Small intestine (tissue), 7 donors: ENCODE measurements around the gene CRACDL. TPM values are rescaled to one million over a fixed set of nuclear protein-coding genes. Genes with fewer than 3 reads are reported as not detected.

Experiments
- DNase-seq, 2 donors: peaks; one replicate each; pipeline versions ENCODE4 v3.0.0 to v3.0.0-alpha.2; 2013
- FAIRE-seq: peaks from 2 replicates; lab custom pipeline; 2012; peaks lifted over from hg19 to GRCh38; lab: Jason Lieb, UNC
- H3K27ac ChIP-seq, 3 donors: one replicate each; pipeline ENCODE4 v1.5.1; 2013; ENCODE audit warnings: low read length in 2 of 3, mild to moderate bottlenecking in 2 of 3, control low read depth in 1 of 3, inconsistent platforms in 1 of 3, low read depth in 1 of 3, moderate library complexity in 1 of 3
- H3K27me3 ChIP-seq, 3 donors: one replicate each; pipeline ENCODE4 v1.6.1; 2013; ENCODE audit warnings: low read length in 3 of 3, inconsistent platforms in 1 of 3; ENCODE audit not compliant: control insufficient read depth in 3 of 3, insufficient read depth in 3 of 3
- H3K36me3 ChIP-seq, 3 donors: one replicate each; pipeline ENCODE4 v1.6.1; 2013; ENCODE audit warnings: low read length in 3 of 3, inconsistent platforms in 1 of 3, low read depth in 1 of 3, mild to moderate bottlenecking in 1 of 3, moderate library complexity in 1 of 3; ENCODE audit not compliant: control insufficient read depth in 3 of 3, insufficient read depth in 2 of 3
- H3K4me1 ChIP-seq, 3 donors: one replicate each; pipeline ENCODE4 v1.6.1; 2013; ENCODE audit warnings: low read length in 2 of 3, inconsistent platforms in 1 of 3, low read depth in 1 of 3, mild to moderate bottlenecking in 1 of 3, moderate library complexity in 1 of 3; ENCODE audit not compliant: control insufficient read depth in 3 of 3, insufficient read depth in 2 of 3
- H3K4me3 ChIP-seq, 3 donors: one replicate each; pipeline ENCODE4 v1.5.1; 2013; ENCODE audit warnings: low read length in 3 of 3, control low read depth in 1 of 3, inconsistent platforms in 1 of 3, low read depth in 1 of 3, mild to moderate bottlenecking in 1 of 3, moderate library complexity in 1 of 3
- H3K9me3 ChIP-seq, 2 donors: one replicate each; pipeline ENCODE4 v1.6.1; 2013; ENCODE audit warnings: low read depth in 1 of 2, low read length in 1 of 2; ENCODE audit not compliant: control insufficient read depth in 2 of 2, insufficient read depth in 1 of 2
- WGBS, 3 donors: extraction: QIAGEN DNeasy Blood & Tissue Kit; methylation state at CpG; one replicate each; pipeline ENCODE4 v1.1.7; 2013; 5-methylcytosine and 5-hydroxymethylcytosine counted together
- polyA plus RNA-seq, 4 donors: library from polyadenylated mRNA; stranded (reverse) in 3 of 4; unstranded in 1 of 4; fragments of 200-250 nt in 3 of 4; fragments of 120-200 nt in 1 of 4; gene quantifications; one replicate each; pipeline versions ENCODE4 v1.2.1 to v1.2.3, GENCODE V29; 2013
- donor health status: healthy with polysubstance abuse.
- donor health status: control.
- donor health status: control.
- donor health status: Bipolar disorder and iron deficiency.
- donor health status: healthy.

CRACDL gene
- polyA plus RNA-seq, 4 donors, result 3.0 to 10.3 (median 7.3) TPM

- H3K27ac ChIP-seq, result no peak overlapping the region
- no peak for FAIRE-seq
- WGBS, 3 donors, result 82 to 89% (median 87%) methylated on average over 6 of the region's 6 CpGs
Observed at GRCh38 chr2:98778741-98779483, 157.1 kb downstream of the CRACDL start.

GRCh38 chr2:98778151-98778550 lies 157.9 kb downstream of the CRACDL start:
- no peaks in the 10 kb centered on the region for H3K36me3 ChIP-seq
- peaks cover 0 to 6% of the 10 kb centered on the region in 2 donors for H3K9me3 ChIP-seq
- H3K27me3 ChIP-seq, result no peaks in the 10 kb centered on the region
- FAIRE-seq, result no peak
- no peak overlapping the region for H3K27ac ChIP-seq
- WGBS, 3 donors, result 81 to 84% (median 83%) methylated on average over 4 of the region's 4 CpGs
- no peaks in the 10 kb centered on the region for H3K4me1 ChIP-seq
- no peak overlapping the region for H3K4me3 ChIP-seq
- DNase-seq, result no peak

More at GRCh38 chr2:98778741-98779483, 157.1 kb downstream of the CRACDL start:
- Histone ChIP-seq H3K9me3 (peaks cover 0 to 6% of the 10 kb centered on the region in 2 donors), H3K4me1 (no peaks in the 10 kb centered on the region), H3K36me3 (no peaks in the 10 kb centered on the region), H3K4me3 (no peak overlapping the region), H3K27me3 (no peaks in the 10 kb centered on the region)
- no peak for DNase-seq

GRCh38 chr2:98777710-98778109 lies 158.3 kb downstream of the CRACDL start:
- no peak overlapping the region for H3K4me3 ChIP-seq
- H3K27ac ChIP-seq, result no peak overlapping the region
- 41 to 94% (median 77%) methylated on average over 1 of the region's 1 CpG for WGBS, 3 donors
- DNase-seq (peak in 1 of 2 donors; percentile 42), FAIRE-seq (no peak)
- H3K27me3 ChIP-seq, result no peaks in the 10 kb centered on the region
- no peaks in the 10 kb centered on the region for H3K36me3 ChIP-seq
- H3K9me3 ChIP-seq, result peaks cover 0 to 6% of the 10 kb centered on the region in 2 donors
- H3K4me1 ChIP-seq, result no peaks in the 10 kb centered on the region

- DNase-seq (no peak), FAIRE-seq (no peak)
- Histone ChIP-seq H3K27me3 (no peaks in the 10 kb centered on the region), H3K27ac (no peak overlapping the region), H3K36me3 (no peaks in the 10 kb centered on the region), H3K4me3 (no peak overlapping the region), H3K9me3 (peaks cover 0 to 6% of the 10 kb centered on the region in 2 donors), H3K4me1 (no peaks in the 10 kb centered on the region)
- WGBS, 3 donors, result 95 to 97% (median 97%) methylated on average over 6 of the region's 6 CpGs
Observed at GRCh38 chr2:98777076-98777475, 158.9 kb downstream of the CRACDL start.

DNA sequence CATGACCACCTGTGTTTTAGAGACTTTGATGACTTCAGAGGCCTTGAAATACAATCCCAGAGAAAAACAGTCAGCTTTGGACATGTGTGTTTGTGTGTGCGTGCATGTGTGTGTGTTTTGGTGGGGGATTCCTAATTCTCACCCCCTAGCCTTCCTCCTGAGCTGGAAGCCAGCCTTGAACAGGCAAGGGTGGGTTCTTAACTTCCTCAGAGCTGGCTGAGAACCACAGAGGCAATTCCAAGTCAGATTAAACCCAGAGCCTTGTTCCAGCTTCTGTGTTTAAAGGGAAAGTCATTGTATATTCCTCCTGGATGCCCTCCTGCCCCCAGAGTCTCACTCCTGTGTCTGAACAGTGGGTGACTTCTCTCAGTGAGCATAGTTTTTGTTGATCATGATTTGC lies 159.9 kb downstream of the CRACDL start:
- Histone ChIP-seq H3K4me1 (no peaks in the 10 kb centered on the region), H3K27ac (no peak overlapping the region), H3K36me3 (no peaks in the 10 kb centered on the region), H3K4me3 (no peak overlapping the region), H3K9me3 (peaks cover 0 to 4% of the 10 kb centered on the region in 2 donors), H3K27me3 (no peaks in the 10 kb centered on the region)
- DNase-seq (no peak), FAIRE-seq (no peak)
- WGBS, 3 donors, result 88 to 89% (median 88%) methylated on average over 1 of the region's 1 CpG

DNA sequence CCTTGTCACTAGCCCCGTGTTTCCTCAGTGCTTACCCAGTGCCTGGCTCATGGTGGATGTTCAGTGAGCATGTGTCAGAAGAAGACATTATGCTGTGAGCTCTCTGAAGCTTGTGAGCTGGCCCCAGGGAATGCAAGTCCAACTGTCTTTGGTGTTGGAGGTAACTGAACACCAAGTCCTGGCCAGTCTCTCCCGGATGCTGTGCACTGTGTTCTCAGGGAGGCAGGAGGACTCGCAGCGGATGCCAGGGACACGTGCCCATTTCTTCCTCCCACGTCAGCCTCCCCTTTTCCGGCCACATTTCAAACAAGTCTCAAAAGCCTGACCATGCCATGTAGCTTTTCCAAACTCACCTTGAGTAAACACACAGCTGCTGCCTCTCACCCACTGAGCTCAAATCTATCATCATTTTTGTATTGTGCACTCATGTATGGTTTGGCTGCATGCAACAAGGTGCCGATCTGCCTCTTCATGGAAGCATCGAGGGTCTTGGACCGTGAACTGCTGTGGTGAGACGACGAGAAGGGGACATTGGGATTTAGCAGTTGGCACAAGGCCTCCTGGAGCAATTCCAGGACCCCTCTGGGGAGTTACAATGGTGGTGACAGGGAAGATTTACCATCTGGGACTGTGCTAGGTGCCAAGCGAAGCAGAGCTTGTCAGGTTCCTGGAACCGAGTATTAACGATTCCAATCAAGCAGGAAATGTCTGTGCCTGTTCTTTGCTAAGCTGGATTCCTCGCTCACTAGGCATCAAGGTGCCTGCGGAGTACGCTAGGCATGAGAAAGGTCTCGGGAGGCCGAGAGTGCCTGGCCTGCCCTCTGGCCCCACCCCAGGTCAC lies 160.7 kb downstream of the CRACDL start:
- FAIRE-seq, result no peak
- Histone ChIP-seq H3K27ac (no peak overlapping the region), H3K4me3 (no peak overlapping the region), H3K9me3 (peaks cover 0 to 4% of the 10 kb centered on the region in 2 donors), H3K27me3 (no peaks in the 10 kb centered on the region), H3K4me1 (peaks cover 0 to 2% (median 0%) of the 10 kb centered on the region in 3 donors), H3K36me3 (no peaks in the 10 kb centered on the region)
- DNase-seq, result no peak
- 90 to 93% (median 91%) methylated on average over 20 of the region's 20 CpGs for WGBS, 3 donors

DNA sequence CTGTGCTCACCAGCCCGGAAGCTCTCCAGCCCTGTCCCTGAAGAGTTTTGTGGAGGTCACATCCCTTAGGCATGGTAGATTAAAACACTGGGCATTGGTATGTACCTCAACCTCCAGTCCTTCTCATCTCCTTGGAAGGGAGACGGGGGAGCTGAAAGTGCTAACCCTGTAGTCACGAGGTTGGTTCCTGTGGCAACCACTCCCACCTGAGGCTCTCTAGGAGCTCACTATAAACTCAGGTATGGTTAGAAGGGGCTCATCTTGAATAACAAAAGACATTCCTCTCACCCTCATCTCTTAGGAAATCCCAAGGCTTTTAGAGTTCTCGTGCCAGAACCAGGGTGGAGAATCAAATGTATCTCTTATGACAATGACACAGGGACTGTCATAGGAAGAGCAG lies 162.1 kb downstream of the CRACDL start:
- H3K4me3 ChIP-seq, result no peak overlapping the region
- H3K27me3 ChIP-seq, result no peaks in the 10 kb centered on the region
- peaks cover 0 to 4% (median 2%) of the 10 kb centered on the region in 3 donors for H3K4me1 ChIP-seq
- DNase-seq, result no peak
- no peak overlapping the region for H3K27ac ChIP-seq
- no peak for FAIRE-seq
- H3K9me3 ChIP-seq, result peaks cover 0 to 4% of the 10 kb centered on the region in 2 donors
- 92 to 98% (median 96%) methylated on average over 4 of the region's 4 CpGs for WGBS, 3 donors
- no peaks in the 10 kb centered on the region for H3K36me3 ChIP-seq

DNA sequence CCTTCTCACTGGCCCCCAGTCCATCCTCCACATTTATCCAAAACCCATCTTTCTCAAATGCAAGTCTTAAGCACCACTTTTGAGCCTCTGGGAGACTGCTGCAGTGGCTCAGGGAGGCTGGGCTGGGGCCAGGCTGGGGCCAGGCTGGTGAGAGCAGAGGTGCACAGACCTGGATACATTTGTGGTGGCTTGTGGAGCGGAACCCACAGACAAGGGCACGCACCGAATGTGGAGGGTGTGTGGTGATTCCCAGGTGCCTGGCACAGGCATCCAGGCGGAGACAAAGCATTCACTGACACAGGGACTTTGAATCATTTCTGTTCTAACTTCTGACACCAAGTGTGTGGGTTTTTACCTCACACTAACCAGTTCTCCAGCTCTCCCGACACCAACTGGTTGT lies 162.9 kb downstream of the CRACDL start:
- Histone ChIP-seq H3K27ac (peak overlapping the region in 1 of 3 donors; percentile 0), H3K4me1 (peaks cover 0 to 6% (median 5%) of the 10 kb centered on the region in 3 donors), H3K9me3 (peaks cover 0 to 4% of the 10 kb centered on the region in 2 donors), H3K27me3 (no peaks in the 10 kb centered on the region), H3K36me3 (no peaks in the 10 kb centered on the region), H3K4me3 (no peak overlapping the region)
- DNase-seq (no peak), FAIRE-seq (no peak)
- 85 to 100% (median 91%) methylated on average over 5 of the region's 5 CpGs for WGBS, 3 donors
